ENCODE results near the gene NDC1. TPM values are rescaled to one million over a fixed set of nuclear protein-coding genes. Genes with fewer than 3 reads are reported as not detected.
A peak's percentile ranks its signal among the peaks of the same experiment; 100 is the strongest.

The NDC1 gene
- total and polyA plus RNA-seq, 3 donors from 2014 or later: 13.0 to 26.4 (median 22.2) TPM

DNA sequence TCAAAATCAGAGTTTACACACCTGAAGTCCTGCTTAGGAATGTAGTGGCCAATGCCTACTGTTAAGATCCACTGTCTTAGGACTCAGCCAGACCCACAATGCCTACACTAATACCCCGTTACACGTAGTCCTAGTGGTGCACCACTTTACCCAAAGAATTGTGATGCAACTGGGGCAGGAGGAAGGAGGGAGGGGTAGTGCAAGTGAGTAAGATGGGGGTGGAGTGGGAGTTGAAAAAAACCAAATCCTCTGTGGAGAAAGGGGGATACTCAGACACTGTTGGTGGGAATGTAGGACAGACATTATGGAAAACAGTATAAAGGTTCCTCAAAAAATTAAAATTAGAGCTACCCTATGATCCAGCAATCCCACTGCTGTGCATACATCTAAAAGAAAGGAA is 118.6 kb downstream of the NDC1 start:
- Histone ChIP-seq H3K36me3 (ENCODE audit: low read depth, missing control alignments) (no peaks in the 10 kb centered on the region), H3K4me3 (no peak overlapping the region), H3K9me3 (no peaks in the 10 kb centered on the region), H3K27ac (no peak overlapping the region), H3K27me3 (no peaks in the 10 kb centered on the region), H3K4me1 (no peaks in the 10 kb centered on the region)
- no peak for TF ChIP-seq POLR2A (IDR thresholded peaks at IDR 0.05)
- no peak for TF ChIP-seq CTCF (IDR thresholded peaks at IDR 0.05)
- no peak for DNase-seq
- 90 to 96% methylated on average over 2 of the region's 2 CpGs for WGBS, 2 donors
- intact Hi-C loops (cut with DNase I; ENCODE audit: low total_unique reads): no loop called here

- no peaks in the 10 kb centered on the region for H3K27me3 ChIP-seq
- TF ChIP-seq POLR2A (IDR thresholded peaks at IDR 0.05) (no peak), CTCF (IDR thresholded peaks at IDR 0.05) (no peak)
- 78 to 83% methylated on average over 2 of the region's 2 CpGs for WGBS, 2 donors
Observed at GRCh38 chr1:53718443-53718842, 119.7 kb downstream of the NDC1 start.

DNA sequence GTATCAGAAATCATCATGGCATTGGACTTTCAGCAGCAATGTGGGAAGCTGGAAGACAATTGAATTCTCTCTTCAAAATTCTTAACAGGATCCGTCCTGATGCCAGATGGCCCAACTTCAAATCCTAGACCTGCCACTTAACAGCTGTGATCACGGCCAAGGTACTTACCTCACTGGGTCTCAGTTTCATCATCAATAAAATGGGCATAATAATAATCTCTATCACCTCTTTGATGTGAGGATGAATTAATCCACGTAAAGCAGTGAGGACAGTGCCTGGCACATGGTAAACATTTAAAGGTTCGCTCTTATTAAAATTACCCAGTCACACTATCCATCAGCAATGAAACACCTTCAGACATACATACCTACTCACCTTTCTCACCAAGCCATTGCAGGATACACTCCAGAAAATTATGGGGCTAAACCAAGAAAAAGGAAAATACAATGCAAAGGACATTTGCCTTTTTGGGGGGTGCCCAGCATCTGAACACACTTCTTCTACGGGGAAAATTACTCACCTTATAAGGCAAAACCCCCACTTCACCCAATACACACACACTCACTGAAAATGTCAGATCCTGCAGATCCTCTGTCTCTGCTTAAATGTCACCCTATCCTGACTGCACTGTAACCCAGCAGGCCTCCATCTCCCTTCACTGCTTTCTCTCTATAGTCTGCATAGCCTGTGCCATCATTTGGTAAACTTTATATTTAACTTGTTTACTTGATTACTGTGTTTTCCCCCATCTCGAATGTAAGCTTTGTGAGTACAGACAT is 120.9 kb downstream of the NDC1 start:
- DNase-seq: no peak
- intact Hi-C loops (cut with DNase I; ENCODE audit: low total_unique reads): no loop called here
- H3K4me1 ChIP-seq: no peaks in the 10 kb centered on the region
- 90 to 95% methylated on average over 6 of the region's 6 CpGs for WGBS, 2 donors
- TF ChIP-seq POLR2A (IDR thresholded peaks at IDR 0.05): no peak
- TF ChIP-seq CTCF (IDR thresholded peaks at IDR 0.05): no peak
- H3K9me3 ChIP-seq: no peaks in the 10 kb centered on the region
- H3K36me3 ChIP-seq (ENCODE audit: low read depth, missing control alignments): no peaks in the 10 kb centered on the region
- H3K27me3 ChIP-seq: no peaks in the 10 kb centered on the region
- H3K27ac ChIP-seq: no peak overlapping the region
- H3K4me3 ChIP-seq: no peak overlapping the region

More at GRCh38 chr1:53718443-53718842, 119.7 kb downstream of the NDC1 start:
- Histone ChIP-seq H3K27ac (no peak overlapping the region), H3K4me3 (no peak overlapping the region), H3K9me3 (no peaks in the 10 kb centered on the region), H3K4me1 (no peaks in the 10 kb centered on the region), H3K36me3 (ENCODE audit: low read depth, missing control alignments) (no peaks in the 10 kb centered on the region)
- no peak for DNase-seq
- intact Hi-C loops (cut with DNase I; ENCODE audit: low total_unique reads): no loop called here

DNA sequence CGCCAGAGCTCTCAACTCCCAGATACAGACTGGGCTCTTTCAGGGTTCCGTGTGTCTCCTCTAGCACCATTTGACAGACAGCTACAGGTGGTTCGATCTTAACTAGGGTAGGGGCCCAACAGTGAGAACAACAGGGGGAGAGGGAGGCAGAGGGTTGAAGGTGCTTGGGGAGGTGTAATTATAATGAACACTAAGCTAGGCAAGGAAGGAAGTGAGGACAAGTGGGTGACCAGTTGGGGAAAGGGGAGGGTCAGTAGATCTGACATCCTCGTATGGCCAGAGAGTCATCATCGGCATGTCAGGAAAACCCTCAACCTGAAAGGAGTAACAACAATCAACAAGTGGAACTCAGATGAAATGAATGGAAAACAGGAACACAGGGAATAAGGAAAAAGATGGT is 121.9 kb downstream of the NDC1 start:
- no peak for DNase-seq
- whole genome bisulfite sequencing, 2 donors: 78 to 87% methylated on average over 5 of the region's 5 CpGs
- Histone ChIP-seq H3K27me3 (no peaks in the 10 kb centered on the region), H3K9me3 (no peaks in the 10 kb centered on the region), H3K27ac (no peak overlapping the region), H3K36me3 (ENCODE audit: low read depth, missing control alignments) (no peaks in the 10 kb centered on the region), H3K4me1 (no peaks in the 10 kb centered on the region), H3K4me3 (no peak overlapping the region)
- intact Hi-C loops (cut with DNase I; ENCODE audit: low total_unique reads): no loop called here
- TF ChIP-seq POLR2A (IDR thresholded peaks at IDR 0.05) (no peak), CTCF (IDR thresholded peaks at IDR 0.05) (no peak)

DNA sequence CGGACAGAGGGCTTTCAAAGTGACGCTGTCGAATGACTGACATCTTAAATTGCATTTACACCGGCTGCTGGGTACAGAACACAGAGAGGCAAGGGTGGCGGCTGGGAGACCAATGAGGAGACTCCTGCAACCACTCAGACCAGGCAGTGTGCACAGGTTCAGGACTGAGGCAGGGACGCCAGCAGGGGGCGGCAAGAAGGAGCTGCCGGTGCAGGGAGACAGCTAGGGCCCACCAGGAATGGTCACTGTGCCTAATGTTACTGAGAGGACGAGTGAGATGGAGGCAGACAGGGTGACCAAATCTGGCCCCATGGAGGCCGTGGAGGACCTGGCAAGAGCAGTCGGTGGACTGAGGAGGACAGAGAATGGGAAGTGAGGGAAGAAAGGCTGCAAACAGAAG is 122.6 kb downstream of the NDC1 start:
- no peaks in the 10 kb centered on the region for H3K9me3 ChIP-seq
- H3K4me3 ChIP-seq: no peak overlapping the region
- no peaks in the 10 kb centered on the region for H3K36me3 ChIP-seq (ENCODE audit: low read depth, missing control alignments)
- intact Hi-C loops (cut with DNase I; ENCODE audit: low total_unique reads): no loop called here
- WGBS, 2 donors: 64 to 73% methylated on average over 11 of the region's 11 CpGs
- H3K27ac ChIP-seq: no peak overlapping the region
- H3K4me1 ChIP-seq: no peaks in the 10 kb centered on the region
- peak; percentile 22 for DNase-seq
- no peaks in the 10 kb centered on the region for H3K27me3 ChIP-seq
- TF ChIP-seq POLR2A (IDR thresholded peaks at IDR 0.05) (no peak), CTCF (IDR thresholded peaks at IDR 0.05) (peak in 1 of 3 experiments; percentile 15)

Measured in testis (tissue), 3 donors.